ENCODE measurements around the gene MRPL55.

Gene MRPL55

GRCh38 chr1:228107636-228108035 is 1.5 kb downstream of the MRPL55 start:
- TF ChIP-seq, protein P1, sequence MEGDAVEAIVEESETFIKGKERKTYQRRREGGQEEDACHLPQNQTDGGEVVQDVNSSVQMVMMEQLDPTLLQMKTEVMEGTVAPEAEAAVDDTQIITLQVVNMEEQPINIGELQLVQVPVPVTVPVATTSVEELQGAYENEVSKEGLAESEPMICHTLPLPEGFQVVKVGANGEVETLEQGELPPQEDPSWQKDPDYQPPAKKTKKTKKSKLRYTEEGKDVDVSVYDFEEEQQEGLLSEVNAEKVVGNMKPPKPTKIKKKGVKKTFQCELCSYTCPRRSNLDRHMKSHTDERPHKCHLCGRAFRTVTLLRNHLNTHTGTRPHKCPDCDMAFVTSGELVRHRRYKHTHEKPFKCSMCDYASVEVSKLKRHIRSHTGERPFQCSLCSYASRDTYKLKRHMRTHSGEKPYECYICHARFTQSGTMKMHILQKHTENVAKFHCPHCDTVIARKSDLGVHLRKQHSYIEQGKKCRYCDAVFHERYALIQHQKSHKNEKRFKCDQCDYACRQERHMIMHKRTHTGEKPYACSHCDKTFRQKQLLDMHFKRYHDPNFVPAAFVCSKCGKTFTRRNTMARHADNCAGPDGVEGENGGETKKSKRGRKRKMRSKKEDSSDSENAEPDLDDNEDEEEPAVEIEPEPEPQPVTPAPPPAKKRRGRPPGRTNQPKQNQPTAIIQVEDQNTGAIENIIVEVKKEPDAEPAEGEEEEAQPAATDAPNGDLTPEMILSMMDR (IDR thresholded peaks at IDR 0.05; ENCODE audit: borderline replicate concordance, control extremely low read depth, extremely low read depth, insufficient read depth, missing control alignments) = no peak
- in situ Hi-C loops (cut with MboI; ENCODE audit: low sequenced_read_pairs, unreplicated experiment) = no loop called here
- DNase-seq (ENCODE audit: low spot score) = no peak

DNA sequence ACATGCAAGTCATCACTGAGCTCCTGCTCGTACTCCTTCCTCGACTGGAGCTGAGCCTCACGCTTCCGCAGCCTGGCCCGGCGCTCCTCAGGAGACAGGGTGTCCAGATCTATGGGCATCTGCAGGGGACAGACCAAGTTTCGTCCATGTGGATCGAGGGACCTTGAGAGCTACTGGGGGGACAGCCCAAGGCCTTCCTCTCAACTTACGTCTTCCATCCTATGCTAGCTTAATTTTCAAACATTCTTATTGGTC is 2.4 kb downstream of the MRPL55 start:
- TF ChIP-seq, protein P1 (IDR thresholded peaks at IDR 0.05; ENCODE audit: borderline replicate concordance, control extremely low read depth, extremely low read depth, insufficient read depth, missing control alignments) = no peak
- in situ Hi-C loops (cut with MboI; ENCODE audit: low sequenced_read_pairs, unreplicated experiment) = no loop called here
- DNase-seq (ENCODE audit: low spot score) = no peak

GRCh38 chr1:228105996-228106799 is 2.9 kb downstream of the MRPL55 start:
- TF ChIP-seq, protein P1 (IDR thresholded peaks at IDR 0.05; ENCODE audit: borderline replicate concordance, control extremely low read depth, extremely low read depth, insufficient read depth, missing control alignments) = no peak
- in situ Hi-C loops (cut with MboI; ENCODE audit: low sequenced_read_pairs, unreplicated experiment) = no loop called here
- DNase-seq (ENCODE audit: low spot score) = no peak

GRCh38 chr1:228105270-228105995 is 3.7 kb downstream of the MRPL55 start:
- DNase-seq (ENCODE audit: low spot score) = no peak
- in situ Hi-C loops (cut with MboI; ENCODE audit: low sequenced_read_pairs, unreplicated experiment) = no loop called here
- TF ChIP-seq, protein P1 (IDR thresholded peaks at IDR 0.05; ENCODE audit: borderline replicate concordance, control extremely low read depth, extremely low read depth, insufficient read depth, missing control alignments) = no peak

DNA sequence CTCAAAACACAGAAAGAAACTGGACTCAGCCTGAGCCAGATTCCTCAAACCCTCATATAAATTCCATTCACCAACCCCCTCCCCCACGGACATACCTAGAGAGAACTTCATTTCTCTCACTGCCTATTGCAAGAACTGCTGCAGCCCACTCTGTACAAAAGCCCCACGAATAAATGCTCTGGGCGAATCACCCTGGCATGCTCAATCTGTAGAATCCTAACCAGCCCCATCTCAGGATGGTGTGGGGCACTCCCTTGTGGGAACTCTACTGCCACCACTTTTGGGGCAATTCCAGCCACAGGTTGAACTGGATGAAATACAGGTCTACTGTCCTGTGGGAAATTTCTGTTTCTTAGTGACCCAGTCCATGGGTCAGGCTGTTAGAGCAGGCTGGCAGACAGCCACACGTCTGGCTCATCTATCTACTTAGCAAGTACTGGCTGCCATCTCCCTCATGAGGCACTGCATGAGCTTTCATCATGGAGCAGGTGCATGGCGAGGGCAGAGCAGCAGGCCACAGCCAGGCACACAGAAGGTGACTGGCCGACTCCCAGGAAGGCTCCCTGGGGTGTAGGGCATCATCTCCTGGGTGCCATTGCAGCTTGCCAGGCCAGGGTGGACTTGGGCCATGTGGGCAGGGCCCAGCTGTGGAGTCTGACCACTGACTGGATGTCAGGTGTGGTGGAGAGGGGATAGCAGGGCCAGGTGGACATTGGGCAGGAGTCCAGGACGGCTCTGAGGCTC is 4.4 kb downstream of the MRPL55 start:
- in situ Hi-C loops (cut with MboI; ENCODE audit: low sequenced_read_pairs, unreplicated experiment) = no loop called here
- TF ChIP-seq, protein P1 (IDR thresholded peaks at IDR 0.05; ENCODE audit: borderline replicate concordance, control extremely low read depth, extremely low read depth, insufficient read depth, missing control alignments) = no peak
- no peak for DNase-seq (ENCODE audit: low spot score)

DNA sequence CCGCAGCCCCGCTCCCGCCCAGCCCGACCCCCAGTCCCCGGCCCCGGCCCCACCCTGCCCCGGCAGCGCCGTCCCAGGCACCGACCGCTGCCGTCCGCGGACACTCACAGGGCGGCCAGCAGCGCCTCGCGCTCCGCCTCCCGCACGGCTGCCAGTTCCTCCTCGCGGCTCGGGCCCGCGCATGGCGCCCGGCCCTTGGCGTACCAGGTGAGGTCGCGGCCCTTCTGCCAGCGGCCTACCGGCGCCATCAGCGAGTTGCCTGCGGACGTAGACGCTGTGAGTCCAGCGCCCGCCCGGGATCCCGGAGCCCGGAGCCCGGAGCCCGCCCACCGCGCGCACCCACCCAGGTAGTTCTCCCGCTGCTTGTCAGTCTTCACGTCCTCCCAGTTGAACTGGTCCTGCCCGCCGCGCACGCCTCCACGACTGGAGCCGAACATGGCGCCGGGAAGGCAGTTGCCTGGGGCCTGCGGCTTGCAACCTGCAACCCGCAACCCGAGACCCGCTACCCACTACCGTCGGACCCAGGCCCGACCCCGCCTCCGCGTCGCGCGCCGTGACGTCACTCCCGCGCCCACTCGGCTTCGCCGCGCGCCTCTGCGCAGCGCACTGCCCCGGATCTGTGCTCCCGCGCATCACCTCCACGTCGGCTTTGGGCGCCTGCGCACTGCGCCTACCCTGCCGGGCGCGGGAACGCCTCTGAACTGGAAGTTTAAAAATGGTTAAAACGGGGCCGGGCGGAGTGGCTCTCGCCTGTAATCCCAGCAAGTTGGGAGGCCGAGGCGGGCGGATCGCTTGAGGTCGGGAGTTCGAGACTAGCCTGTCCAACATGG is 6.1 kb downstream of the MRPL55 start, which contains the start of gene C1orf35:
C1orf35 (minus strand) TSS at position 535 of the 830 bp plus-strand sequence; CDS start at position 437, 98 bp downstream.
- in situ Hi-C loops (cut with MboI; ENCODE audit: low sequenced_read_pairs, unreplicated experiment) = no loop called here
- peak; percentile 99 for DNase-seq (ENCODE audit: low spot score)

More for the DNA sequence above, 6.1 kb downstream of the MRPL55 start, which contains the start of gene C1orf35:
- TF ChIP-seq, protein P1 (IDR thresholded peaks at IDR 0.05; ENCODE audit: borderline replicate concordance, control extremely low read depth, extremely low read depth, insufficient read depth, missing control alignments) = no peak
